Vagina (tissue), 2 donors: ENCODE data around the gene SPHK2. TPM values are rescaled to one million over a fixed set of nuclear protein-coding genes. Genes with fewer than 3 reads are reported as not detected.

Experiments
- DNase-seq, 2 donors: peaks; one replicate each; pipeline ENCODE4 v3.0.0-alpha.2; 2017; ENCODE audit errors: extremely low spot score in 2 of 2
- H3K27ac ChIP-seq: fragments of 200-600 bp; sonication (generic); one replicate; pipeline ENCODE4 v1.5.1; 2019
- H3K27me3 ChIP-seq: fragments of 200-600 bp; sonication (generic); one replicate; pipeline ENCODE4 v1.5.1; 2019
- H3K36me3 ChIP-seq, 2 donors: fragments of 200-600 bp; sonication (generic); one replicate each; pipeline ENCODE4 v1.5.1; 2017 to 2019
- H3K4me1 ChIP-seq: fragments of 200-600 bp; sonication (generic); one replicate; pipeline ENCODE4 v1.5.1; 2019
- H3K4me3 ChIP-seq, 2 donors: fragments of 200-600 bp; sonication (generic); 1 replicate in 1 of 2; 2 replicates in 1 of 2; pipeline ENCODE4 v1.5.1; 2016 to 2019
- H3K9me3 ChIP-seq: fragments of 200-600 bp; sonication (generic); one replicate; pipeline ENCODE4 v1.5.1; 2019
- POLR2A ChIP-seq, 2 donors: fragments of 450-650 bp; IDR thresholded peaks; one replicate each; pipeline ENCODE4 v1.6.1; 2017; ENCODE audit warnings: antibody characterized with exemption in 2 of 2, mild to moderate bottlenecking in 2 of 2, moderate library complexity in 2 of 2
- POLR2AphosphoS5 ChIP-seq, 2 donors: sonication (generic); formaldehyde crosslinking; IDR thresholded peaks; one replicate each; pipeline ENCODE4 v1.9.0; 2017; ENCODE audit warnings: antibody characterized with exemption in 2 of 2, mild to moderate bottlenecking in 2 of 2, low read depth in 1 of 2; ENCODE audit not compliant: insufficient read depth in 1 of 2
- intact Hi-C: fragments of 100-400 bp; cut with DNase I; formaldehyde crosslinking; loops from one replicate; pipeline ENCODE4 v1.15.1; 2023
- total RNA-seq: library from RNA; depleted of rRNA; stranded (reverse); fragments of >200 nt; gene quantifications from one replicate; pipeline ENCODE4 v1.2.3, GENCODE V29; 2016
- TF ChIP-seq, protein P1 (sequence below), 3 experiments: fragments of 450-650 bp in 2 of 3; fragments of 200-600 bp in 1 of 3; sonication (generic) in 1 of 3; IDR thresholded peaks; one replicate each; pipeline ENCODE4 v1.5.1; 2017 to 2019; ENCODE audit warnings: antibody characterized with exemption in 3 of 3, mild to moderate bottlenecking in 2 of 3, moderate library complexity in 2 of 3

SPHK2 gene
- total RNA-seq, 1 donor from 2014 or later: 19.9 TPM

DNA sequence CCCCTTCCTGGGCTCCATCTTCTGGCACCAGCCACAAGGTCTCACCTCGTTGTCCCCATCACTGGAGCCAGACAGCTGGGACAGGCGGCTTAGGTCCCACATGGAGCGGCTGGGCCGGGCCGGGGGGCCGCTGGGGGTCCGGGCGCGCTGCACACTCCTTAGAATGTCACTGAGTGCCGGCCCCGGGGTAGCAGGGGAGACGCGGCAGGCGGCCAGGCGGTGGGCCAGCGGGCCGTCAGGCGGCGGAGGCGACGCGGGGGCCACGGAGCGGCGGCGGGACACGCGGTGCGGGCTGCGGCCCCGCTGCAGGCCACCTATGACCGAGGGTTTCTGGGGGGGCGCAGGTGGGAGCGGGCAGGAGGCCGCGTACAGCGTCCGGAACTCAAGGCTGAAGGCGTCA, 15.9 kb upstream of the SPHK2 start:
- H3K27me3 ChIP-seq: no peaks in the 10 kb centered on the region
- H3K4me1 ChIP-seq: no peaks in the 10 kb centered on the region
- no peak for DNase-seq
- H3K9me3 ChIP-seq: no peaks in the 10 kb centered on the region
- TF ChIP-seq POLR2AphosphoS5 (IDR thresholded peaks at IDR 0.05; ENCODE audit: insufficient read depth in 1 of 2, low read depth in 1 of 2): no peak
- TF ChIP-seq, protein P1, sequence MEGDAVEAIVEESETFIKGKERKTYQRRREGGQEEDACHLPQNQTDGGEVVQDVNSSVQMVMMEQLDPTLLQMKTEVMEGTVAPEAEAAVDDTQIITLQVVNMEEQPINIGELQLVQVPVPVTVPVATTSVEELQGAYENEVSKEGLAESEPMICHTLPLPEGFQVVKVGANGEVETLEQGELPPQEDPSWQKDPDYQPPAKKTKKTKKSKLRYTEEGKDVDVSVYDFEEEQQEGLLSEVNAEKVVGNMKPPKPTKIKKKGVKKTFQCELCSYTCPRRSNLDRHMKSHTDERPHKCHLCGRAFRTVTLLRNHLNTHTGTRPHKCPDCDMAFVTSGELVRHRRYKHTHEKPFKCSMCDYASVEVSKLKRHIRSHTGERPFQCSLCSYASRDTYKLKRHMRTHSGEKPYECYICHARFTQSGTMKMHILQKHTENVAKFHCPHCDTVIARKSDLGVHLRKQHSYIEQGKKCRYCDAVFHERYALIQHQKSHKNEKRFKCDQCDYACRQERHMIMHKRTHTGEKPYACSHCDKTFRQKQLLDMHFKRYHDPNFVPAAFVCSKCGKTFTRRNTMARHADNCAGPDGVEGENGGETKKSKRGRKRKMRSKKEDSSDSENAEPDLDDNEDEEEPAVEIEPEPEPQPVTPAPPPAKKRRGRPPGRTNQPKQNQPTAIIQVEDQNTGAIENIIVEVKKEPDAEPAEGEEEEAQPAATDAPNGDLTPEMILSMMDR (IDR thresholded peaks at IDR 0.05): no peak
- no peak for TF ChIP-seq POLR2A (IDR thresholded peaks at IDR 0.05)
- no peak overlapping the region for H3K4me3 ChIP-seq
- intact Hi-C loops: no loop called here
- no peak overlapping the region for H3K27ac ChIP-seq
- H3K36me3 ChIP-seq: no peaks in the 10 kb centered on the region

DNA sequence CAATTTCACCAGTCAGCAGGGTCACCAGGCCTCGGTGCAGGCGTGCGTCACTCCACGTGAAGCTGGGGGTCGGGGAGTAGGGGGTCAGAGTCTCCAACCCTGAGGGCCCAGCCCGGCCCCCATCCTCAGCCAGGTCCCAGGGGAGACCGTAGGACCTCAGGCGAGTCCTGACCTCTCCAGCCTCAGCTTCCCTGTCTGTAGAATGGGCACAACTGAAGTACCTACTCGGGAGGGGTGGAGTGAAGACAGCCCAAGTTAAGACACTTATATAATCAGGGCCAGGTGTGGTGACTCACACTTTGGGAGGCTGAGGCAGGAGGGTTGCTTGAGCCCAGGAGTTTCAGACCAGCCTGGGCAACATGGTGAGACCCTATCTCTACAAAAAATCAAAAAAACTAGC, 15.5 kb upstream of the SPHK2 start:
- no peak for DNase-seq
- no peak overlapping the region for H3K4me3 ChIP-seq
- TF ChIP-seq POLR2A (IDR thresholded peaks at IDR 0.05) (no peak), POLR2AphosphoS5 (IDR thresholded peaks at IDR 0.05; ENCODE audit: insufficient read depth in 1 of 2, low read depth in 1 of 2) (no peak)
- TF ChIP-seq, protein P1 (IDR thresholded peaks at IDR 0.05): no peak
- no peaks in the 10 kb centered on the region for H3K27me3 ChIP-seq
- no peaks in the 10 kb centered on the region for H3K4me1 ChIP-seq
- H3K9me3 ChIP-seq: no peaks in the 10 kb centered on the region
- no peak overlapping the region for H3K27ac ChIP-seq
- intact Hi-C loops: no loop called here
- no peaks in the 10 kb centered on the region for H3K36me3 ChIP-seq

DNA sequence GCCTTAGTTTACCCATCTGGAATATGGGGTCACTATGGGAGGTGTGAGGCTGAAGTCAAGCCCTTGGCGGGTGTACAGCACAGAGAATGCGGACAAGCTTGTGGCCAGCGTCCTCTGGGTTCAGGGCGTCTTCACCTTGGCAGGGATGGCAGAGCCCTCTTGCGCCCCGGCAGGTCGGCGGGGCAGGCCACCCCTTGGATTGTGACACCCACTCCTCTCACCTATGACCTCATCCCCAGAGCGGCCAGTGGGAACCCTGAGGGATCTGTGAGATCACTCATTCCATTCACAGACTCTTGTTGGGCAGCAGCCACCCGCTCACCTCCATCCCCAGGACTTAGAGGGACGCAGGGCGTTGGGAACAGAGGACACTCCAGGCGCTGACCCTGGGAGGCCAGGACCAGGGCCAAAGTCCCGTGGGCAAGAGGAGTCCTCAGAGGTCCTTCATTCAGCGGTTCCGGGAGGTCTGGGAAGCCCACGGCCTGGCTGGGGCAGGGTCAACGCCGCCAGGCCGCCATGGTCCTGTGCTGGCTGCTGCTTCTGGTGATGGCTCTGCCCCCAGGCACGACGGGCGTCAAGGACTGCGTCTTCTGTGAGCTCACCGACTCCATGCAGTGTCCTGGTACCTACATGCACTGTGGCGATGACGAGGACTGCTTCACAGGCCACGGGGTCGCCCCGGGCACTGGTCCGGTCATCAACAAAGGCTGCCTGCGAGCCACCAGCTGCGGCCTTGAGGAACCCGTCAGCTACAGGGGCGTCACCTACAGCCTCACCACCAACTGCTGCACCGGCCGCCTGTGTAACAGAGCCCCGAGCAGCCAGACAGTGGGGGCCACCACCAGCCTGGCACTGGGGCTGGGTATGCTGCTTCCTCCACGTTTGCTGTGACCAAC, 12.6 kb upstream of the SPHK2 start, which contains the start of gene SPACA4:
Gene SPACA4, plus strand, starts transcription at position 280 of the 896 bp plus-strand sequence. Its CDS starts 237 bp downstream, at position 517.
- intact Hi-C loops: no loop called here
- no peaks in the 10 kb centered on the region for H3K27me3 ChIP-seq
- H3K9me3 ChIP-seq: no peaks in the 10 kb centered on the region
- no peak for DNase-seq
- no peak within 1 kb of the TSS for H3K27ac ChIP-seq
- H3K4me3 ChIP-seq: no peak within 1 kb of the TSS
- H3K36me3 ChIP-seq: no peaks in the 10 kb centered on the region
- H3K4me1 ChIP-seq: no peaks in the 10 kb centered on the region
- TF ChIP-seq, protein P1 (IDR thresholded peaks at IDR 0.05): no peak
- TF ChIP-seq POLR2AphosphoS5 (IDR thresholded peaks at IDR 0.05; ENCODE audit: insufficient read depth in 1 of 2, low read depth in 1 of 2): no peak
- no peak for TF ChIP-seq POLR2A (IDR thresholded peaks at IDR 0.05)

DNA sequence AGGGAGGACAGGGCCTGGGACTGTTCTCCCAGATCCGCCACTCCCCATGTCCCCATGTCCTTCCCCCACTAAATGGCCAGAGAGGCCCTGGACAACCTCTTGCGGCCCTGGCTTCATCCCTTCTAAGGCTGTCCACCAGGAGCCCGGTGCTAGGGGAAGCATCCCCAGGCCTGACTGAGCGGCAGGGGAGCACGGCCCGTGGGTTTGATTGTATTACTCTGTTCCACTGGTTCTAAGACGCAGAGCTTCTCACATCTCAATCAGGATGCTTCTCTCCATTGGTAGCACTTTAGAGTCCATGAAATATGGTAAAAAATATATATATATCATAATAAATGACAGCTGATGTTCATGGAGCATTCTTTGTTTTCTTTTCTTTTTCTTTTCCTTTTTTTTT, 11.9 kb upstream of the SPHK2 start:
- Histone ChIP-seq H3K36me3 (no peaks in the 10 kb centered on the region), H3K4me1 (no peaks in the 10 kb centered on the region), H3K27me3 (no peaks in the 10 kb centered on the region), H3K9me3 (no peaks in the 10 kb centered on the region), H3K27ac (no peak overlapping the region), H3K4me3 (no peak overlapping the region)
- TF ChIP-seq POLR2AphosphoS5 (IDR thresholded peaks at IDR 0.05; ENCODE audit: insufficient read depth in 1 of 2, low read depth in 1 of 2): no peak
- no peak for TF ChIP-seq POLR2A (IDR thresholded peaks at IDR 0.05)
- TF ChIP-seq, protein P1 (IDR thresholded peaks at IDR 0.05): no peak
- no peak for DNase-seq
- intact Hi-C loops: no loop called here

DNA sequence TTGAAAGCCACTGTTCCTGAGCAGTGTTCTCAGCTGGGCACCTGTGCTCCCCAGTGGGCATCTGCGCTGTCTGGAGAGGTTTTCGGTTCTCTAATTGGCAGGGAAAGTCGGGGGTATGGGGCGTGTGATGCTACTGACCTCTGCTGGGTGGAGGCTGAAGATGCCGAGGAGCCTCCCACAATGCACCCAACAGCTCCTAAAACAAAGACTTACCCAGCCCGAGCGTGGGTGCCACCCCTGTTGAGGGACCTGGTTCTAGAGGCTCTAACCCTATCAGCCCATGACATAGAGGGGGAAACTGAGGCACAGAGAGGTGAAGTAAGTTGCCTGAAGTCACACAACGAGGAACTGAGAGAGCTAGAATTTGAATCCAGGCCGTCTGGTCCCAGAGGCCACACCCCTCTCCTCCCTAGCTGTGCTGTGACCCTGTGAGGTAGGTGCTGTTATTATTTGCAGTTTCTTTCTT, 10.5 kb upstream of the SPHK2 start:
- no peak for DNase-seq

More for the DNA sequence above, 10.5 kb upstream of the SPHK2 start:
- Histone ChIP-seq H3K4me1 (no peaks in the 10 kb centered on the region), H3K4me3 (no peak overlapping the region), H3K36me3 (no peaks in the 10 kb centered on the region), H3K27me3 (no peaks in the 10 kb centered on the region), H3K9me3 (no peaks in the 10 kb centered on the region), H3K27ac (no peak overlapping the region)
- intact Hi-C loops: no loop called here
- TF ChIP-seq POLR2AphosphoS5 (IDR thresholded peaks at IDR 0.05; ENCODE audit: insufficient read depth in 1 of 2, low read depth in 1 of 2) (no peak), POLR2A (IDR thresholded peaks at IDR 0.05) (no peak)
- TF ChIP-seq, protein P1 (IDR thresholded peaks at IDR 0.05): no peak
